Transverse colon (tissue), 3 donors: ENCODE results near the gene ZNF415.

Source experiments
- POLR2A ChIP-seq: fragments of 450-650 bp; IDR thresholded peaks from one replicate; pipeline ENCODE4 v1.6.1; 2016; ENCODE audit warnings: antibody characterized with exemption, mild to moderate bottlenecking, moderate library complexity
- TF ChIP-seq, protein P1 (sequence below), 5 experiments: fragments of 200-600 bp in 3 of 5; fragments of 450-650 bp in 2 of 5; sonication (generic) in 3 of 5; IDR thresholded peaks; 1 replicate in 2 of 5; 2 replicates in 3 of 5; pipeline ENCODE4 v1.5.1; 2016 to 2017; ENCODE audit warnings: antibody characterized with exemption in 5 of 5, inconsistent platforms in 3 of 5, mild to moderate bottlenecking in 2 of 5, moderate library complexity in 1 of 5

GRCh38 chr19:53161123-53161522 is 28.4 kb upstream of the ZNF415 start:
- TF ChIP-seq POLR2A, result no peak
- TF ChIP-seq, protein P1, sequence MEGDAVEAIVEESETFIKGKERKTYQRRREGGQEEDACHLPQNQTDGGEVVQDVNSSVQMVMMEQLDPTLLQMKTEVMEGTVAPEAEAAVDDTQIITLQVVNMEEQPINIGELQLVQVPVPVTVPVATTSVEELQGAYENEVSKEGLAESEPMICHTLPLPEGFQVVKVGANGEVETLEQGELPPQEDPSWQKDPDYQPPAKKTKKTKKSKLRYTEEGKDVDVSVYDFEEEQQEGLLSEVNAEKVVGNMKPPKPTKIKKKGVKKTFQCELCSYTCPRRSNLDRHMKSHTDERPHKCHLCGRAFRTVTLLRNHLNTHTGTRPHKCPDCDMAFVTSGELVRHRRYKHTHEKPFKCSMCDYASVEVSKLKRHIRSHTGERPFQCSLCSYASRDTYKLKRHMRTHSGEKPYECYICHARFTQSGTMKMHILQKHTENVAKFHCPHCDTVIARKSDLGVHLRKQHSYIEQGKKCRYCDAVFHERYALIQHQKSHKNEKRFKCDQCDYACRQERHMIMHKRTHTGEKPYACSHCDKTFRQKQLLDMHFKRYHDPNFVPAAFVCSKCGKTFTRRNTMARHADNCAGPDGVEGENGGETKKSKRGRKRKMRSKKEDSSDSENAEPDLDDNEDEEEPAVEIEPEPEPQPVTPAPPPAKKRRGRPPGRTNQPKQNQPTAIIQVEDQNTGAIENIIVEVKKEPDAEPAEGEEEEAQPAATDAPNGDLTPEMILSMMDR (IDR thresholded peaks at IDR 0.05), result no peak
